Type B pancreatic cell (in vitro differentiated cells): ENCODE measurements around the gene CNTFR. TPM values are rescaled to one million over a fixed set of nuclear protein-coding genes. Genes with fewer than 3 reads are reported as not detected.
A peak's percentile ranks its signal among the peaks of the same experiment; 100 is the strongest.

Experiments used
- DNase-seq: peaks from one replicate; pipeline ENCODE4 v3.0.0; 2021; ENCODE audit warnings: mixed read lengths; ENCODE audit not compliant: unreplicated experiment; ENCODE audit errors: extremely low spot score
- H3K27ac Mint-ChIP-seq: 2 replicates; pipeline ENCODE4 v1.8.0; 2021; ENCODE audit warnings: mild to moderate bottlenecking, mixed read lengths
- H3K27me3 Mint-ChIP-seq: 2 replicates; pipeline ENCODE4 v1.8.0; 2021; ENCODE audit warnings: mixed read lengths
- H3K36me3 Mint-ChIP-seq: 2 replicates; pipeline ENCODE4 v1.8.0; 2021; ENCODE audit warnings: mixed read lengths
- H3K4me1 Mint-ChIP-seq: one replicate; pipeline ENCODE4 v1.8.0; 2021; ENCODE audit warnings: mixed read lengths; ENCODE audit not compliant: unreplicated experiment
- H3K4me3 Mint-ChIP-seq: 2 replicates; pipeline ENCODE4 v1.8.0; 2021; ENCODE audit warnings: mild to moderate bottlenecking, mixed read lengths
- H3K9me3 Mint-ChIP-seq: 2 replicates; pipeline ENCODE4 v1.8.0; 2021; ENCODE audit warnings: mixed read lengths
- total RNA-seq: library from RNA; stranded (reverse); gene quantifications from 2 replicates; pipeline ENCODE4 v1.2.1, GENCODE V29; 2021; ENCODE audit warnings: low replicate concordance
- TF ChIP-seq, protein P1 (sequence below): fragments of 200-600 bp; sonication (generic); conservative IDR thresholded peaks from 2 replicates; pipeline ENCODE4 v1.5.0; 2021; ENCODE audit warnings: antibody characterized with exemption, mild to moderate bottlenecking

Gene CNTFR
- total RNA-seq, 1 donor from 2014 or later: 24.2 TPM

DNA sequence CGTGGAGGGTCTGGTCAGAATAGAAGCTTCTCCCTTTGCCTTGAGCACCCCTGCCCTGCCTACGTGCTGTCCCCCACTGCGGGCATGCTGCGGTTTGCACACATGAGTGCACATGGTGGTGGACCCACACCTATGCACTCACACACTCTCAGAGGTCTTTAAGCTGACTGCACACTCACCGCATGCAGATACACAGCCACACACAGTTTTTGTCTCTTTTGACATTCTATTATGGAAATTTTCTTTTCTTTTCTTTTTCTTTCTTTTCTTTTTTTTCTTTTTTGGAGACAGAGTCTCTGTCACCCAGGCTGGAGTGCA, 39.9 kb upstream of the CNTFR start:
- H3K27ac Mint-ChIP-seq: no peak overlapping the region
- H3K27me3 Mint-ChIP-seq: peaks cover 78% of the 10 kb centered on the region
- peak overlapping the region; percentile 83 for H3K4me3 Mint-ChIP-seq
- no peaks in the 10 kb centered on the region for H3K9me3 Mint-ChIP-seq
- peaks cover 17% of the 10 kb centered on the region for H3K4me1 Mint-ChIP-seq
- peaks cover 4% of the 10 kb centered on the region for H3K36me3 Mint-ChIP-seq
- DNase-seq: no peak
- TF ChIP-seq, protein P1, sequence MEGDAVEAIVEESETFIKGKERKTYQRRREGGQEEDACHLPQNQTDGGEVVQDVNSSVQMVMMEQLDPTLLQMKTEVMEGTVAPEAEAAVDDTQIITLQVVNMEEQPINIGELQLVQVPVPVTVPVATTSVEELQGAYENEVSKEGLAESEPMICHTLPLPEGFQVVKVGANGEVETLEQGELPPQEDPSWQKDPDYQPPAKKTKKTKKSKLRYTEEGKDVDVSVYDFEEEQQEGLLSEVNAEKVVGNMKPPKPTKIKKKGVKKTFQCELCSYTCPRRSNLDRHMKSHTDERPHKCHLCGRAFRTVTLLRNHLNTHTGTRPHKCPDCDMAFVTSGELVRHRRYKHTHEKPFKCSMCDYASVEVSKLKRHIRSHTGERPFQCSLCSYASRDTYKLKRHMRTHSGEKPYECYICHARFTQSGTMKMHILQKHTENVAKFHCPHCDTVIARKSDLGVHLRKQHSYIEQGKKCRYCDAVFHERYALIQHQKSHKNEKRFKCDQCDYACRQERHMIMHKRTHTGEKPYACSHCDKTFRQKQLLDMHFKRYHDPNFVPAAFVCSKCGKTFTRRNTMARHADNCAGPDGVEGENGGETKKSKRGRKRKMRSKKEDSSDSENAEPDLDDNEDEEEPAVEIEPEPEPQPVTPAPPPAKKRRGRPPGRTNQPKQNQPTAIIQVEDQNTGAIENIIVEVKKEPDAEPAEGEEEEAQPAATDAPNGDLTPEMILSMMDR: no peak

GRCh38 chr9:34628656-34629490, 39.3 kb upstream of the CNTFR start, which contains the start of gene ARID3C:
Gene ARID3C, minus strand, starts transcription at chr9:34629066. Its CDS starts 1,052 bp downstream, at chr9:34628014.
- peaks cover 4% of the 10 kb centered on the region for H3K36me3 Mint-ChIP-seq
- peaks cover 84% of the 10 kb centered on the region for H3K27me3 Mint-ChIP-seq
- DNase-seq: no peak
- peak within 1 kb of the TSS; percentile 84 for H3K4me3 Mint-ChIP-seq
- H3K9me3 Mint-ChIP-seq: no peaks in the 10 kb centered on the region
- TF ChIP-seq, protein P1: no peak
- peaks cover 14% of the 10 kb centered on the region for H3K4me1 Mint-ChIP-seq
- H3K27ac Mint-ChIP-seq: no peak within 1 kb of the TSS

- no peak overlapping the region for H3K27ac Mint-ChIP-seq
- H3K4me3 Mint-ChIP-seq: peak overlapping the region; percentile 84
- no peaks in the 10 kb centered on the region for H3K9me3 Mint-ChIP-seq
- peaks cover 4% of the 10 kb centered on the region for H3K36me3 Mint-ChIP-seq
- peaks cover 88% of the 10 kb centered on the region for H3K27me3 Mint-ChIP-seq
- TF ChIP-seq, protein P1: no peak
- no peak for DNase-seq
- H3K4me1 Mint-ChIP-seq: peaks cover 12% of the 10 kb centered on the region
Measured at GRCh38 chr9:34627716-34628655, 38.5 kb upstream of the CNTFR start.

DNA sequence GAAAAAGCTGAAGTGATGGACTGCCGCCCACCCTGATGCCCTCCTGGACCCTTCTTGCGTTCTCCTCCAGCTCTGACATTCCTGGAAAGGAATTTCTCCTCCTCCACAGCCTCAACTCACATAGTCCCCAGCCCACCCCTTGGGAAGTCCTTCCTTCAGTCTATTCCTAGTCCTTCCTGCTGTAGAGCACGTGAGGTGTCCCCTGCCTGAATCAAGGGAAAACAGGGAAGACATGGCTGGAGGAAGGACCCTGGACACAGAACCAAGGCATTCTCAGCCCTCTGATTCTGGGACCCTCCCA, 35.6 kb upstream of the CNTFR start:
- H3K36me3 Mint-ChIP-seq: peaks cover 4% of the 10 kb centered on the region
- peaks cover 16% of the 10 kb centered on the region for H3K4me1 Mint-ChIP-seq
- H3K27me3 Mint-ChIP-seq: peaks cover 71% of the 10 kb centered on the region
- no peak overlapping the region for H3K27ac Mint-ChIP-seq
- no peaks in the 10 kb centered on the region for H3K9me3 Mint-ChIP-seq
- DNase-seq: no peak
- H3K4me3 Mint-ChIP-seq: no peak overlapping the region
- TF ChIP-seq, protein P1: no peak

DNA sequence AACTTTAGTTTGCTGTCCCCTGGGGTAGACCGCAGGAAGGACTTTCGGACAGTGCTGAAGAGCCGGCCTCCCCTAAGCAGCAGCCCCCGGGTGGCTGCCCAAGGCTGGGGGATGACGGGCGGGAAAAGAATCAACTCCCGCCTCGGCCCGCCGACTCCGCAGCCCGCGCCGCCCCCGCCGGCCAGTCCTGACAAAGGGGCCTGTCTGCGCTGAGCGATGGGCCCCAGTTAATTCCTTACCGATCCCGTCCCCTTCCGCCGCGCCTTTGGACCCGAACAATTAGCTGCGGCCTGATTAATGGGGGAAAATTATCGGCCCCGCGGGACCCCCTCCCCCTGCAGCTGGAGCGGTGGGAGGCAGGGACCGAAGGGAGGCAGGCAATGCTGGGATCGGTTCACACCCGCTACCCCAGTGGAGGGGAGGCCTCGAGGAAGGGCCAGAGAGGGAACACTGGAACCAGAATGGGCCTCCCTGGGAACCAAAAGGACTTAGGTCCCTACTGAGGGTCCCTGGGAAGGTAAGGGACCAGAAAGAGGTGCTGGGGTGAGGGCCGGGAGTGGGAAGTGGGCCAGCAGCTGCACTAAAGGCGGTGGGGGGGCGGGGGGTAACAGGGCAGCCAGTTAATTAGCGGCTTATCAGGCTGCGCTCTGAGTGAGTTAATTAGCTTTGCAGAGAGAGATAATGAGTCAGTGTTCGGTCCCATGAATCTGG, 35.1 kb upstream of the CNTFR start:
- TF ChIP-seq, protein P1: no peak
- DNase-seq: no peak
- Mint-ChIP-seq H3K9me3 (no peaks in the 10 kb centered on the region), H3K27me3 (peaks cover 66% of the 10 kb centered on the region), H3K36me3 (peaks cover 4% of the 10 kb centered on the region), H3K4me1 (peaks cover 20% of the 10 kb centered on the region), H3K4me3 (no peak overlapping the region), H3K27ac (no peak overlapping the region)
